ENCODE data around the gene HSPA2. TPM values are rescaled to one million over a fixed set of nuclear protein-coding genes. Genes with fewer than 3 reads are reported as not detected.

The HSPA2 gene
- total and polyA plus RNA-seq, 2 of the 13 experiments (the other 11 are each of a cell fraction or from before 2014, with no cell fraction given): 0.15 to 0.27 TPM

DNA sequence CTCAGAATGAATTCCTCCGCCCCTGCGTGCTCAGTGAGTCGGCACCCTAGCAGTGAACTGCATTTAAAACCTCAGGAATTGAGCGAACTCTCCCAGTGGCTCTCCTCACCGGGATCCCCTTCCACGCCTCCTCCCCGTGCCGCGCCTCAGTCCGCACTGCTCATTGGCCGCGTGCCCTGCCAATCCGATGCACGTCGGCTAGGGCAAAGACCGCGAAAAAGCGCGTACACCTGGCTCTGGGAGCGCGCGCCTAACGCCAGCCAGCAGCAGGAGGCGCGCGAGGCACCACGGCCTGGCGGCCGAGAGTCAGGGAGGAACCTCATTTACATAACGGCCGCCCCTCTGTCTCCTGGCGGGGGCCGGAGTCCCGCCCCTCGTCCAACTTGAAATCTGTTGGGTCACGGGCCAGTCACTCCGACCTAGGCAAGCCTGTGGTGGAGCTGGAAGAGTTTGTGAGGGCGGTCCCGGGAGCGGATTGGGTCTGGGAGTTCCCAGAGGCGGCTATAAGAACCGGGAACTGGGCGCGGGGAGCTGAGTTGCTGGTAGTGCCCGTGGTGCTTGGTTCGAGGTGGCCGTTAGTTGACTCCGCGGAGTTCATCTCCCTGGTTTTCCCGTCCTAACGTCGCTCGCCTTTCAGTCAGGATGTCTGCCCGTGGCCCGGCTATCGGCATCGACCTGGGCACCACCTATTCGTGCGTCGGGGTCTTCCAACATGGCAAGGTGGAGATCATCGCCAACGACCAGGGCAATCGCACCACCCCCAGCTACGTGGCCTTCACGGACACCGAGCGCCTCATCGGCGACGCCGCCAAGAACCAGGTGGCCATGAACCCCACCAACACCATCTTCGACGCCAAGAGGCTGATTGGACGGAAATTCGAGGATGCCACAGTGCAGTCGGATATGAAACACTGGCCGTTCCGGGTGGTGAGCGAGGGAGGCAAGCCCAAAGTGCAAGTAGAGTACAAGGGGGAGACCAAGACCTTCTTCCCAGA is at the start of gene HSPA2 (continued):
- TF ChIP-seq, protein P1, sequence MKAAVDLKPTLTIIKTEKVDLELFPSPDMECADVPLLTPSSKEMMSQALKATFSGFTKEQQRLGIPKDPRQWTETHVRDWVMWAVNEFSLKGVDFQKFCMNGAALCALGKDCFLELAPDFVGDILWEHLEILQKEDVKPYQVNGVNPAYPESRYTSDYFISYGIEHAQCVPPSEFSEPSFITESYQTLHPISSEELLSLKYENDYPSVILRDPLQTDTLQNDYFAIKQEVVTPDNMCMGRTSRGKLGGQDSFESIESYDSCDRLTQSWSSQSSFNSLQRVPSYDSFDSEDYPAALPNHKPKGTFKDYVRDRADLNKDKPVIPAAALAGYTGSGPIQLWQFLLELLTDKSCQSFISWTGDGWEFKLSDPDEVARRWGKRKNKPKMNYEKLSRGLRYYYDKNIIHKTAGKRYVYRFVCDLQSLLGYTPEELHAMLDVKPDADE (CRISPR knock-in tag; IDR thresholded peaks at IDR 0.05): no peak
- TF ChIP-seq ZNF766 (CRISPR knock-in tag; IDR thresholded peaks at IDR 0.05; ENCODE audit: borderline replicate concordance) (no peak; the same call in 1 of the 2 replicates), YEATS4 (CRISPR knock-in tag; IDR thresholded peaks at IDR 0.05; ENCODE audit: borderline replicate concordance) (peak; percentile 36; the same call in 1 of the 2 replicates), ZNF619 (CRISPR knock-in tag; IDR thresholded peaks at IDR 0.05) (no peak; the same call in 1 of the 2 replicates), PAWR (CRISPR knock-in tag; IDR thresholded peaks at IDR 0.05; ENCODE audit: borderline replicate concordance) (no peak), ZSCAN22 (CRISPR knock-in tag; IDR thresholded peaks at IDR 0.05) (no peak), MEIS2 (CRISPR knock-in tag; IDR thresholded peaks at IDR 0.05) (no peak), GTF3A (CRISPR knock-in tag; conservative IDR thresholded peaks at IDR 0.05) (0 out of 2 replicates have a peak, but pooled peaks have one; percentile 67), ELF1 (CRISPR knock-in tag; IDR thresholded peaks at IDR 0.05) (no peak), ZNF180 (CRISPR knock-in tag; IDR thresholded peaks at IDR 0.05; ENCODE audit: borderline replicate concordance, low read depth) (no peak), IKZF4 (CRISPR knock-in tag; IDR thresholded peaks at IDR 0.05; ENCODE audit: borderline replicate concordance, low read depth, not compliant biosample characterization) (no peak)
- TF ChIP-seq, protein P2, sequence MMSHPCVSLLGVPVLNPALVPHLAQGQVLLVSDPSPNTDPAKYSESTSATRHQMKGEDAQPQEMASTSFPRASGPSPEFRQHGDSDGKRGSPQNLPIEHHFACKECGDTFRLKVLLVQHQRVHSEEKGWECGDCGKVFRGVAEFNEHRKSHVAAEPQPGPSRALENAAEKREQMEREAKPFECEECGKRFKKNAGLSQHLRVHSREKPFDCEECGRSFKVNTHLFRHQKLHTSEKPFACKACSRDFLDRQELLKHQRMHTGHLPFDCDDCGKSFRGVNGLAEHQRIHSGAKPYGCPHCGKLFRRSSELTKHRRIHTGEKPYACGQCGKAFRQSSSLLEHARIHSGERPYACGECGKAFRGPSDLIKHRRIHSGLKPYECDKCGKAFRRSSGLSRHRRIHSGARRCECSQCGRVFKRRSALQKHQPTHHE (CRISPR knock-in tag; IDR thresholded peaks at IDR 0.05; ENCODE audit: borderline replicate concordance): no peak
- TF ChIP-seq, protein P3, sequence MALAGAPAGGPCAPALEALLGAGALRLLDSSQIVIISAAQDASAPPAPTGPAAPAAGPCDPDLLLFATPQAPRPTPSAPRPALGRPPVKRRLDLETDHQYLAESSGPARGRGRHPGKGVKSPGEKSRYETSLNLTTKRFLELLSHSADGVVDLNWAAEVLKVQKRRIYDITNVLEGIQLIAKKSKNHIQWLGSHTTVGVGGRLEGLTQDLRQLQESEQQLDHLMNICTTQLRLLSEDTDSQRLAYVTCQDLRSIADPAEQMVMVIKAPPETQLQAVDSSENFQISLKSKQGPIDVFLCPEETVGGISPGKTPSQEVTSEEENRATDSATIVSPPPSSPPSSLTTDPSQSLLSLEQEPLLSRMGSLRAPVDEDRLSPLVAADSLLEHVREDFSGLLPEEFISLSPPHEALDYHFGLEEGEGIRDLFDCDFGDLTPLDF (CRISPR knock-in tag; IDR thresholded peaks at IDR 0.05): peak; percentile 87
- TF ChIP-seq, protein P4, sequence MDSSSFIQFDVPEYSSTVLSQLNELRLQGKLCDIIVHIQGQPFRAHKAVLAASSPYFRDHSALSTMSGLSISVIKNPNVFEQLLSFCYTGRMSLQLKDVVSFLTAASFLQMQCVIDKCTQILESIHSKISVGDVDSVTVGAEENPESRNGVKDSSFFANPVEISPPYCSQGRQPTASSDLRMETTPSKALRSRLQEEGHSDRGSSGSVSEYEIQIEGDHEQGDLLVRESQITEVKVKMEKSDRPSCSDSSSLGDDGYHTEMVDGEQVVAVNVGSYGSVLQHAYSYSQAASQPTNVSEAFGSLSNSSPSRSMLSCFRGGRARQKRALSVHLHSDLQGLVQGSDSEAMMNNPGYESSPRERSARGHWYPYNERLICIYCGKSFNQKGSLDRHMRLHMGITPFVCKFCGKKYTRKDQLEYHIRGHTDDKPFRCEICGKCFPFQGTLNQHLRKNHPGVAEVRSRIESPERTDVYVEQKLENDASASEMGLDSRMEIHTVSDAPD (CRISPR knock-in tag; IDR thresholded peaks at IDR 0.05): no peak
- TF ChIP-seq, protein P5, sequence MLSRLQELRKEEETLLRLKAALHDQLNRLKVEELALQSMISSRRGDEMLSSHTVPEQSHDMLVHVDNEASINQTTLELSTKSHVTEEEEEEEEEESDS (CRISPR knock-in tag; IDR thresholded peaks at IDR 0.05; ENCODE audit: borderline replicate concordance): no peak
- TF ChIP-seq, protein P6, sequence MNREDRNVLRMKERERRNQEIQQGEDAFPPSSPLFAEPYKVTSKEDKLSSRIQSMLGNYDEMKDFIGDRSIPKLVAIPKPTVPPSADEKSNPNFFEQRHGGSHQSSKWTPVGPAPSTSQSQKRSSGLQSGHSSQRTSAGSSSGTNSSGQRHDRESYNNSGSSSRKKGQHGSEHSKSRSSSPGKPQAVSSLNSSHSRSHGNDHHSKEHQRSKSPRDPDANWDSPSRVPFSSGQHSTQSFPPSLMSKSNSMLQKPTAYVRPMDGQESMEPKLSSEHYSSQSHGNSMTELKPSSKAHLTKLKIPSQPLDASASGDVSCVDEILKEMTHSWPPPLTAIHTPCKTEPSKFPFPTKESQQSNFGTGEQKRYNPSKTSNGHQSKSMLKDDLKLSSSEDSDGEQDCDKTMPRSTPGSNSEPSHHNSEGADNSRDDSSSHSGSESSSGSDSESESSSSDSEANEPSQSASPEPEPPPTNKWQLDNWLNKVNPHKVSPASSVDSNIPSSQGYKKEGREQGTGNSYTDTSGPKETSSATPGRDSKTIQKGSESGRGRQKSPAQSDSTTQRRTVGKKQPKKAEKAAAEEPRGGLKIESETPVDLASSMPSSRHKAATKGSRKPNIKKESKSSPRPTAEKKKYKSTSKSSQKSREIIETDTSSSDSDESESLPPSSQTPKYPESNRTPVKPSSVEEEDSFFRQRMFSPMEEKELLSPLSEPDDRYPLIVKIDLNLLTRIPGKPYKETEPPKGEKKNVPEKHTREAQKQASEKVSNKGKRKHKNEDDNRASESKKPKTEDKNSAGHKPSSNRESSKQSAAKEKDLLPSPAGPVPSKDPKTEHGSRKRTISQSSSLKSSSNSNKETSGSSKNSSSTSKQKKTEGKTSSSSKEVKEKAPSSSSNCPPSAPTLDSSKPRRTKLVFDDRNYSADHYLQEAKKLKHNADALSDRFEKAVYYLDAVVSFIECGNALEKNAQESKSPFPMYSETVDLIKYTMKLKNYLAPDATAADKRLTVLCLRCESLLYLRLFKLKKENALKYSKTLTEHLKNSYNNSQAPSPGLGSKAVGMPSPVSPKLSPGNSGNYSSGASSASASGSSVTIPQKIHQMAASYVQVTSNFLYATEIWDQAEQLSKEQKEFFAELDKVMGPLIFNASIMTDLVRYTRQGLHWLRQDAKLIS (CRISPR knock-in tag; IDR thresholded peaks at IDR 0.05): no peak
- TF ChIP-seq, protein P7, sequence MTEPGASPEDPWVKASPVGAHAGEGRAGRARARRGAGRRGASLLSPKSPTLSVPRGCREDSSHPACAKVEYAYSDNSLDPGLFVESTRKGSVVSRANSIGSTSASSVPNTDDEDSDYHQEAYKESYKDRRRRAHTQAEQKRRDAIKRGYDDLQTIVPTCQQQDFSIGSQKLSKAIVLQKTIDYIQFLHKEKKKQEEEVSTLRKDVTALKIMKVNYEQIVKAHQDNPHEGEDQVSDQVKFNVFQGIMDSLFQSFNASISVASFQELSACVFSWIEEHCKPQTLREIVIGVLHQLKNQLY (CRISPR knock-in tag; IDR thresholded peaks at IDR 0.05): 0 out of 2 replicates have a peak, but pooled peaks have one; percentile 44
